Measurements from ENCODE around the gene OPHN1.

OPHN1 gene

DNA sequence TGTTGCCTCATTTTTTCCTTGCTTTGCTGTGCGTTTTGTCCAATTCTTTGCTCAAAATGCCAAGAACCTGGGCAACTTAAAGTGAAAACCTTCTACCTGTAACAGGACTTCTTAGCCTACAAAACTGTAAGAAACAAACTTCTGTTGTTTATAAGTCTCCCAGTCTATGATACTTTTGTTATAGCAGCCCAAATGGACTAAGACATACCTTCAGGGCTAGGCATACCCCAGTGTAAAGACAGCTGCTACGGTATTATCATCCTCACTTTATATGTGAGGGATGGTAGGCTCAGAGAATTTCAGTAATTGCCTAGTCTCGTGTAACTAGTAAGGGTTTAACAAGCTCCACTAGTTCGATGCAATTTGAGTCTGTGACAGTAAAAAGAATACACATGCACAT is 6.0 kb upstream of the OPHN1 start:
- FAIRE-seq (no peak), DNase-seq (ENCODE audit: insufficient read length, low spot score) (no peak)
- TF ChIP-seq, protein P1, sequence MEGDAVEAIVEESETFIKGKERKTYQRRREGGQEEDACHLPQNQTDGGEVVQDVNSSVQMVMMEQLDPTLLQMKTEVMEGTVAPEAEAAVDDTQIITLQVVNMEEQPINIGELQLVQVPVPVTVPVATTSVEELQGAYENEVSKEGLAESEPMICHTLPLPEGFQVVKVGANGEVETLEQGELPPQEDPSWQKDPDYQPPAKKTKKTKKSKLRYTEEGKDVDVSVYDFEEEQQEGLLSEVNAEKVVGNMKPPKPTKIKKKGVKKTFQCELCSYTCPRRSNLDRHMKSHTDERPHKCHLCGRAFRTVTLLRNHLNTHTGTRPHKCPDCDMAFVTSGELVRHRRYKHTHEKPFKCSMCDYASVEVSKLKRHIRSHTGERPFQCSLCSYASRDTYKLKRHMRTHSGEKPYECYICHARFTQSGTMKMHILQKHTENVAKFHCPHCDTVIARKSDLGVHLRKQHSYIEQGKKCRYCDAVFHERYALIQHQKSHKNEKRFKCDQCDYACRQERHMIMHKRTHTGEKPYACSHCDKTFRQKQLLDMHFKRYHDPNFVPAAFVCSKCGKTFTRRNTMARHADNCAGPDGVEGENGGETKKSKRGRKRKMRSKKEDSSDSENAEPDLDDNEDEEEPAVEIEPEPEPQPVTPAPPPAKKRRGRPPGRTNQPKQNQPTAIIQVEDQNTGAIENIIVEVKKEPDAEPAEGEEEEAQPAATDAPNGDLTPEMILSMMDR (IDR thresholded peaks at IDR 0.05; ENCODE audit: insufficient read depth, missing control alignments): no peak

DNA sequence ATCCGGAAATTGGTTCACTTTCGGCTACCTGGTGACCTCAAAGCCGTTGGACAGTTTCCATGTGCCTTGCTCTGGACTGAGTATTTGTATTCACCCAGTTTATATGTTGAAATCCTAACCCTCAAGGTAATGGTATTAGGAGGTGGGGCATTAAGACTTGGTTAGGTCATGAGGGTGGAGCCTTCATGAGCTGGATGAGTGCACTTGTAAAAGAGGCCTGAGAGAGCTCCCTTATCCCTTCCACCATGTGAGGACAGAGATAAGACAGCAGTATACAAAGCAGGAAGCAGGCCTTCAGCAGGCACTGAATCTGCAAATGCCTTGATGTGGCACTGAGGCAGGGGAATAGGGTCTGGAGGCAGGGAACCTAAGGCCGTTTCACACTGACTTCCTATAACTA is 5.3 kb upstream of the OPHN1 start:
- DNase-seq (ENCODE audit: insufficient read length, low spot score) (no peak), FAIRE-seq (no peak)
- TF ChIP-seq, protein P1 (IDR thresholded peaks at IDR 0.05; ENCODE audit: insufficient read depth, missing control alignments): no peak

DNA sequence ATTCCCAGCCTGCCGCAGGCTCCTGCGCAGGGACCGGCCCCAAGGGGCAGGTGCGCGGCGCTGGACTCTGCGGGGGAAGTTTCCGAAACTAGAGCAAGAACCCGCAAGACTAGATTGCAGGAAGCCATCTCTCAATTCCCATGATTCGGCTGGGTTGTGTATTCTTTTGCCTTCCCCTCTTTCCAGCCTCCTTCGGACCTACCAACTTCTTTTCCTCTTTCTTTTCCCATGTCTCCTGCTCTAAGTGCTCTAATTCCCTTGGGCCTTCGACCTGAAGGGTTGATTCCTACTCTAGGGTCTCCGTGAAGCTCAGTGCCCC is 645 bp upstream of the OPHN1 start:
- no peak for FAIRE-seq

DNA sequence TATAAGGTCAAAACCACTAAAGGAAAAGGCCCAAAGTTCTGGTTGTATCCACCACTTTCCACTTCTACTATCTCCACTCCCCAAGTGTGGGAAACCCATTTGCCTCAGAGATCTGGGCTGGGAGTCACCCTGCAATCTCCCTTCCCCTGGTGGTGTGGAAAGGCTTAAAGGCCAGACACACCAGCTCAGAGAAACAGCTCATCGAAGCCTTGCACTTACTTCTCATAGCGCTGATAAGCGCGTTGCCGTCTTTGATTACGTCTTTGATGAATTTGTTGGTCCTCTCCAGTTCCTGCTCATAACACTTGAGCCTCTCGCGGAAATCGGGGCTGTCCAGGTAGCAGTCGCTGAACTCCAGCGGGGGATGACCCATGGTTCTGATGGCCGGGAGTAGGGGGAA is 647 bp downstream of the OPHN1 start:
- TF ChIP-seq, protein P1 (IDR thresholded peaks at IDR 0.05; ENCODE audit: insufficient read depth, missing control alignments): no peak
- DNase-seq (ENCODE audit: insufficient read length, low spot score) (no peak), FAIRE-seq (no peak)

More for the DNA sequence above, 645 bp upstream of the OPHN1 start:
- TF ChIP-seq, protein P1 (IDR thresholded peaks at IDR 0.05; ENCODE audit: insufficient read depth, missing control alignments): no peak
- no peak for DNase-seq (ENCODE audit: insufficient read length, low spot score)

DNA sequence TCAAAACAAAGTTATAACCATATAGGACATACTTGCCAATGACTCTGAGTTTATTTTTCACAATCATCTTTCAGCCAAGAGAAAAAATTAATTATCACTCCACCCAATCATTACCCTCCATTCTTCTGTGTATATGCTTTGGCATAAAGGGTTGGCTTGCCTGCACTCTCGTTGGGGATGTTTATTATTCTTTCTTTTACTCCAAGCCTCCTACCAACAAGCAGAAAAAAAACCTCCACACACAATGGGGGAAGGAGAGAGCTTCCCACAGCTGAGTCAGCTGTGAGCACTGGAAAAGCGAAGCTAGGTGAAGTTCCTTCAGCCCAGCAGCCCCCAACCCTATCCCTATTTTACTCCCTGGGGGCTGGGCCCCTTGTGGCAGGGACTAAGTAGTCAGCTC is 1.5 kb downstream of the OPHN1 start:
- TF ChIP-seq, protein P1 (IDR thresholded peaks at IDR 0.05; ENCODE audit: insufficient read depth, missing control alignments): no peak
- FAIRE-seq: no peak

DNA sequence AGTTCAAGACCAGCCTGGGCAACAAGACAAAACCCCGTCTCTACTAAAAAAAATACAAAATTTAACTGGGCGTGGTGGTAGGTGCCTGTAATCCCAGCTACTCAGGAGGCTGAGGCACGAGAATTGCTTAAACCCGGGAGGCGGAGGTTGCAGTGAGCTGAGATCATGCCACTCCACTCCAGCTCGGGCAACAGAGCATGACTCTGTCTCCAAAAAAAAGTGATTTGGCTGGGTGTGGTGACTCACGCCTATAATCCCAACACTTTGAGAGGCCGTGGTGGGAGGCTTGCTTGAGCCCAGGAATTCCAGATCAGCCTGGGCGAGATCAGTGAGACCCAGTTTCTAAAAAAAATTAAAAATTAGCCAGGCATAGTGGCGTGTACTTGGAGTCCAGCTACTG is 4.1 kb downstream of the OPHN1 start:
- TF ChIP-seq, protein P1 (IDR thresholded peaks at IDR 0.05; ENCODE audit: insufficient read depth, missing control alignments): no peak
- DNase-seq (ENCODE audit: insufficient read length, low spot score): no peak
- no peak for FAIRE-seq

More for the DNA sequence above, 1.5 kb downstream of the OPHN1 start:
- no peak for DNase-seq (ENCODE audit: insufficient read length, low spot score)

DNA sequence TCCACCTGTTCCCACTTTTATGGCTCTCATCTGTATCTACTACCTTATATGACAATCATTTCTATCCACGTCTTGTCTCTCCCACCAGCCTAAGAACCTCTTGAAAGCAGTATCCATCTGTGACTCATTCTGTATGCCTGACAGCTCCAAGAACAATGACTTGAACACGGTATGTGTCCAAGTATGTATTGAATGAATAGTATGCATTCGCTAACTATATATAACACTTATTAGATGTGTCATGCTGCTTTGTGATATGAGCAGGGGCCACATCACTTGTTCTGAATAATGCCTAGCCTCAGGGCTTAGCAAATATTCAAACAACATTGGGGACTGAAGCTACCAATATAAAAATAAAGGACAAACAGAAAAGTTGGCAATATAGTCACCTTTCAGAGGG is 4.9 kb downstream of the OPHN1 start:
- FAIRE-seq (no peak), DNase-seq (ENCODE audit: insufficient read length, low spot score) (no peak)
- TF ChIP-seq, protein P1 (IDR thresholded peaks at IDR 0.05; ENCODE audit: insufficient read depth, missing control alignments): no peak
